MM.1S (cell line): ENCODE data around the gene RET.

ENCODE experiments used
- DNase-seq: peaks from one replicate; pipeline ENCODE4 v3.0.0-alpha.2; 2015
- H2AFZ ChIP-seq: fragments of 300-600 bp; sonication (generic); 2 replicates; pipeline ENCODE4 v1.6.0; 2016; ENCODE audit warnings: antibody characterized with exemption, low read length
- H3F3A ChIP-seq: fragments of 300-600 bp; sonication (generic); 2 replicates; pipeline ENCODE4 v1.6.1; 2016; ENCODE audit warnings: mild to moderate bottlenecking, antibody characterized with exemption, low read length, moderate library complexity, mixed read lengths; ENCODE audit not compliant: insufficient read depth
- H3K27ac ChIP-seq: fragments of 300-600 bp; sonication (generic); 2 replicates; pipeline ENCODE4 v1.5.1; 2016; ENCODE audit warnings: mild to moderate bottlenecking, low read length
- H3K27me3 ChIP-seq: fragments of 300-600 bp; sonication (generic); replicated peaks from 2 replicates; pipeline ENCODE4 v1.6.0; 2016; ENCODE audit warnings: low read length; ENCODE audit not compliant: insufficient read depth
- H3K36me3 ChIP-seq: fragments of 300-600 bp; sonication (generic); replicated peaks from 2 replicates; pipeline ENCODE4 v1.6.1; 2016; ENCODE audit warnings: mild to moderate bottlenecking, low read length, mixed read lengths; ENCODE audit not compliant: insufficient read depth
- H3K4me1 ChIP-seq: fragments of 300-600 bp; sonication (generic); 2 replicates; pipeline ENCODE4 v1.6.1; 2016; ENCODE audit warnings: low read length, mixed read lengths
- H3K4me2 ChIP-seq: fragments of 300-600 bp; sonication (generic); 2 replicates; pipeline ENCODE4 v1.6.0; 2016; ENCODE audit warnings: low read depth, low read length
- H3K4me3 ChIP-seq: fragments of 300-600 bp; sonication (generic); 2 replicates; pipeline ENCODE4 v1.5.1; 2016; ENCODE audit warnings: low read length, mixed read lengths
- H3K79me2 ChIP-seq: fragments of 300-600 bp; sonication (generic); 2 replicates; pipeline ENCODE4 v1.6.1; 2016; ENCODE audit warnings: mixed run types, low read length, mixed read lengths
- H3K9ac ChIP-seq: fragments of 300-600 bp; sonication (generic); 2 replicates; pipeline ENCODE4 v1.6.1; 2016; ENCODE audit warnings: low read length, mixed read lengths
- H3K9me2 ChIP-seq: fragments of 300-600 bp; sonication (generic); replicated peaks from 2 replicates; pipeline ENCODE4 v1.6.1; 2016; ENCODE audit warnings: mild to moderate bottlenecking, low read length, mixed read lengths; ENCODE audit not compliant: insufficient read depth
- H3K9me3 ChIP-seq: fragments of 300-600 bp; sonication (generic); replicated peaks from 2 replicates; pipeline ENCODE4 v1.6.1; 2016; ENCODE audit warnings: mild to moderate bottlenecking, low read length, mixed read lengths; ENCODE audit not compliant: insufficient read depth
- H4K20me1 ChIP-seq: fragments of 300-600 bp; sonication (generic); 2 replicates; pipeline ENCODE4 v1.6.1; 2016; ENCODE audit warnings: mild to moderate bottlenecking, low read length, moderate library complexity, mixed read lengths; ENCODE audit not compliant: insufficient read depth
- EZH2 ChIP-seq: fragments of 300-600 bp; sonication (generic); optimal IDR thresholded peaks from 2 replicates; pipeline ENCODE3; 2017; ENCODE audit warnings: low read depth, mild to moderate bottlenecking, antibody characterized with exemption, low read length, mixed read lengths
- EZH2phosphoT487 ChIP-seq: fragments of 300-600 bp; sonication (generic); IDR thresholded peaks from 2 replicates; pipeline ENCODE4 v1.6.1; 2018; ENCODE audit warnings: antibody characterized with exemption, low read length
- TF ChIP-seq, protein P1 (sequence below): fragments of 300-600 bp; sonication (generic); IDR thresholded peaks from 2 replicates; pipeline ENCODE4 v1.5.1; 2016; ENCODE audit warnings: antibody characterized with exemption, low read length, mixed read lengths

Gene RET

DNA sequence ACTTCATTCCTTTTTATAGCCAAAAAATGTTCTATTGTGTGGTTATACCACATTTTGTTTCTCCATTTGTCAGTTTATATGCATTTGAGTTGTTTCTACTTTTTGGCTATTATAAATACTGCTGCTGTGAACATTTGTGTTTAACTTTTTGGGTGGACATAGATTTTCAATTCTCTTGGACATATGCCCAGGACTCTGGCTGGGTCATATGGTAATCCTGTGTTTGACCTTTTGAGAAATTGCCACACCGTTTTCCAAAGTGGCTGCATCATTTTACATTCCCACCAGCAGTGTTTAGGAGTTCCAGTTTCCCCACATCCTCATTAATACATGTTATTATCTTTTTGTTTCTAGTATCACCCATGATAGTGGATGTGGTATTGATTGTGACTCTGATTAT is 100.7 kb downstream of the RET start:
- H3K4me3 ChIP-seq, result no peak overlapping the region
- H2AFZ ChIP-seq, result no peak overlapping the region
- no peaks in the 10 kb centered on the region for H3K9me2 ChIP-seq
- 0 out of 2 replicates have a peak, but pooled peaks cover under 1% of the 10 kb centered on the region for H3F3A ChIP-seq
- no peaks in the 10 kb centered on the region for H3K9me3 ChIP-seq
- TF ChIP-seq EZH2phosphoT487 (no peak), EZH2 (no peak)
- TF ChIP-seq, protein P1, sequence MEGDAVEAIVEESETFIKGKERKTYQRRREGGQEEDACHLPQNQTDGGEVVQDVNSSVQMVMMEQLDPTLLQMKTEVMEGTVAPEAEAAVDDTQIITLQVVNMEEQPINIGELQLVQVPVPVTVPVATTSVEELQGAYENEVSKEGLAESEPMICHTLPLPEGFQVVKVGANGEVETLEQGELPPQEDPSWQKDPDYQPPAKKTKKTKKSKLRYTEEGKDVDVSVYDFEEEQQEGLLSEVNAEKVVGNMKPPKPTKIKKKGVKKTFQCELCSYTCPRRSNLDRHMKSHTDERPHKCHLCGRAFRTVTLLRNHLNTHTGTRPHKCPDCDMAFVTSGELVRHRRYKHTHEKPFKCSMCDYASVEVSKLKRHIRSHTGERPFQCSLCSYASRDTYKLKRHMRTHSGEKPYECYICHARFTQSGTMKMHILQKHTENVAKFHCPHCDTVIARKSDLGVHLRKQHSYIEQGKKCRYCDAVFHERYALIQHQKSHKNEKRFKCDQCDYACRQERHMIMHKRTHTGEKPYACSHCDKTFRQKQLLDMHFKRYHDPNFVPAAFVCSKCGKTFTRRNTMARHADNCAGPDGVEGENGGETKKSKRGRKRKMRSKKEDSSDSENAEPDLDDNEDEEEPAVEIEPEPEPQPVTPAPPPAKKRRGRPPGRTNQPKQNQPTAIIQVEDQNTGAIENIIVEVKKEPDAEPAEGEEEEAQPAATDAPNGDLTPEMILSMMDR, result no peak
- H3K79me2 ChIP-seq, result no peaks in the 10 kb centered on the region
- H3K27me3 ChIP-seq, result no peaks in the 10 kb centered on the region
- H3K4me1 ChIP-seq, result peaks cover 7% of the 10 kb centered on the region
- H3K4me2 ChIP-seq, result no peak overlapping the region
- no peaks in the 10 kb centered on the region for H4K20me1 ChIP-seq
- no peak overlapping the region for H3K9ac ChIP-seq
- no peak for DNase-seq
- 0 out of 2 replicates have a peak, but pooled peaks cover 4% of the 10 kb centered on the region for H3K36me3 ChIP-seq
- no peak overlapping the region for H3K27ac ChIP-seq
